Psoas muscle (tissue), 8 donors: Measurements from ENCODE around the gene S100A10. TPM values are rescaled to one million over a fixed set of nuclear protein-coding genes. Genes with fewer than 3 reads are reported as not detected.

Experiments
- ATAC-seq, 4 donors: fragments of 200-7000 bp; cut with Tn5 transposase; one replicate each; pipeline ENCODE4 v1.9.1; 2020; ENCODE audit warnings: moderate library complexity in 3 of 4, mild to moderate bottlenecking in 2 of 4
- DNase-seq, 2 donors: peaks; one replicate each; pipeline ENCODE4 v3.0.0-alpha.2; 2020
- H3K27ac ChIP-seq: fragments of 200-600 bp; one replicate; pipeline ENCODE4 v1.8.0; 2022
- H3K27me3 ChIP-seq, 3 donors: fragments of 200-600 bp in 1 of 3; one replicate each; pipeline versions ENCODE4 v1.6.1 to v1.8.0; 2013 to 2022; ENCODE audit warnings: low read length in 2 of 3, mild to moderate bottlenecking in 2 of 3, moderate library complexity in 1 of 3; ENCODE audit not compliant: insufficient read depth in 3 of 3
- H3K36me3 ChIP-seq, 2 donors: fragments of 200-600 bp in 1 of 2; one replicate each; pipeline versions ENCODE4 v1.6.1 to v1.8.0; 2013 to 2022; ENCODE audit warnings: low read depth in 1 of 2, mild to moderate bottlenecking in 1 of 2, moderate library complexity in 1 of 2; ENCODE audit not compliant: insufficient read depth in 1 of 2
- H3K4me1 ChIP-seq: fragments of 200-600 bp; one replicate; pipeline ENCODE4 v1.8.0; 2022
- H3K4me3 ChIP-seq: fragments of 200-600 bp; one replicate; pipeline ENCODE4 v1.8.0; 2022; ENCODE audit warnings: mild to moderate bottlenecking
- H3K9me3 ChIP-seq: fragments of 200-600 bp; one replicate; pipeline ENCODE4 v1.8.0; 2022
- CTCF ChIP-seq: fragments of 200-600 bp; IDR thresholded peaks from one replicate; pipeline ENCODE4 v1.8.0; 2022; ENCODE audit warnings: antibody characterized with exemption
- WGBS, 3 donors: extraction: QIAGEN DNeasy Blood & Tissue Kit; methylation state at CpG; one replicate each; pipeline versions ENCODE4 v1.1.6 to v1.1.7; 2013; 5-methylcytosine and 5-hydroxymethylcytosine counted together
- intact Hi-C, 2 donors: fragments of 100-400 bp; cut with DNase I; formaldehyde crosslinking; loops; one replicate each; pipeline versions ENCODE4 v1.11.0 to v1.14.2; 2022
- polyA plus RNA-seq, 3 donors: library from polyadenylated mRNA; stranded (reverse); fragments of 200-250 nt; gene quantifications; one replicate each; pipeline ENCODE4 v1.2.3, GENCODE V29; 2013
- total RNA-seq, 4 donors: library from RNA; stranded (reverse); fragmentation: NEBNext Ultra II Directional in 2 of 4; extraction: Animal tissue kit (Norgen Biotek cat#: 25700) in 2 of 4; gene quantifications; one replicate each; pipeline versions ENCODE4 v1.2.1 to v1.2.4, GENCODE V29; 2021 to 2023
- donor health status: healthy with polysubstance abuse.
- donor health status: DM: no; HTN: no; CAD: no; lungs with moderate emphysema.
- donor health status: Bipolar disorder and iron deficiency.
- donor health status: healthy.
- donor health status: DM: yes; HTN: yes; CAD: no.
- donor health status: DM: no; HTN: no; CAD: no.
- donor health status: DM: no; HTN: no; CAD: no.
- donor health status: DM: yes; HTN: yes; CAD: no.

The S100A10 gene
- total and polyA plus RNA-seq, 7 donors = 30.5 to 414 (median 61.6) TPM

GRCh38 chr1:151977662-151978230 is 15.9 kb downstream of the S100A10 start:
- H3K9me3 ChIP-seq = no peaks in the 10 kb centered on the region
- DNase-seq (no peak), ATAC-seq (no peak)
- no peak for TF ChIP-seq CTCF
- no peak overlapping the region for H3K4me3 ChIP-seq
- WGBS, 3 donors = 86 to 90% (median 89%) methylated on average over 5 of the region's 5 CpGs
- intact Hi-C loops = no loop called here
- peaks cover 0 to 9% (median 0%) of the 10 kb centered on the region in 3 donors for H3K27me3 ChIP-seq
- no peak overlapping the region for H3K27ac ChIP-seq
- H3K4me1 ChIP-seq = peaks cover 3% of the 10 kb centered on the region
- peaks cover 5 to 12% of the 10 kb centered on the region in 2 donors for H3K36me3 ChIP-seq

GRCh38 chr1:151976858-151977257 is 16.8 kb downstream of the S100A10 start:
- H3K4me1 ChIP-seq = peaks cover 3% of the 10 kb centered on the region
- no peak overlapping the region for H3K27ac ChIP-seq
- ATAC-seq (no peak), DNase-seq (no peak)
- H3K4me3 ChIP-seq = no peak overlapping the region
- H3K27me3 ChIP-seq = peaks cover 0 to 9% (median 0%) of the 10 kb centered on the region in 3 donors
- 82 to 88% (median 87%) methylated on average over 3 of the region's 3 CpGs for WGBS, 3 donors
- intact Hi-C loops = no loop called here
- no peaks in the 10 kb centered on the region for H3K9me3 ChIP-seq
- TF ChIP-seq CTCF = no peak
- peaks cover 0 to 6% of the 10 kb centered on the region in 2 donors for H3K36me3 ChIP-seq

- peaks cover 0 to 9% (median 0%) of the 10 kb centered on the region in 3 donors for H3K27me3 ChIP-seq
- intact Hi-C loops = no loop called here
Measured at GRCh38 chr1:151976015-151976343, 17.7 kb downstream of the S100A10 start.

GRCh38 chr1:151975311-151976014 is 18.2 kb downstream of the S100A10 start:
- DNase-seq (no peak), ATAC-seq (no peak)
- H3K27ac ChIP-seq = no peak overlapping the region
- peaks cover 0 to 9% (median 0%) of the 10 kb centered on the region in 3 donors for H3K27me3 ChIP-seq
- no peak overlapping the region for H3K4me3 ChIP-seq
- H3K9me3 ChIP-seq = no peaks in the 10 kb centered on the region
- H3K4me1 ChIP-seq = peaks cover 3% of the 10 kb centered on the region
- no peaks in the 10 kb centered on the region for H3K36me3 ChIP-seq
- TF ChIP-seq CTCF = no peak
- intact Hi-C loops = no loop called here
- WGBS, 3 donors = 90 to 93% (median 93%) methylated on average over 2 of the region's 2 CpGs

More at GRCh38 chr1:151976015-151976343, 17.7 kb downstream of the S100A10 start:
- H3K27ac ChIP-seq = no peak overlapping the region
- H3K36me3 ChIP-seq = no peaks in the 10 kb centered on the region
- H3K9me3 ChIP-seq = no peaks in the 10 kb centered on the region
- H3K4me3 ChIP-seq = no peak overlapping the region
- no peak for ATAC-seq
- no peak for DNase-seq
- TF ChIP-seq CTCF = no peak
- peaks cover 3% of the 10 kb centered on the region for H3K4me1 ChIP-seq
